Superior temporal gyrus (tissue), 1 donor: ENCODE measurements around the gene NTNG1.

Experiments used
- DNase-seq: peaks from one replicate; pipeline ENCODE4 v3.0.0-alpha.2; 2016; ENCODE audit errors: extremely low spot score

Gene NTNG1

GRCh38 chr1:107451715-107452114, 310.9 kb downstream of the NTNG1 start:
- no peak for DNase-seq

- no peak for DNase-seq
These were observed 314.0 kb downstream of the NTNG1 start for GRCh38 chr1:107454791-107455190.

- DNase-seq = no peak
These were observed 317.1 kb downstream of the NTNG1 start for GRCh38 chr1:107457989-107458388.

GRCh38 chr1:107459204-107459904, 318.5 kb downstream of the NTNG1 start:
- DNase-seq = no peak

- no peak for DNase-seq
These were observed 319.2 kb downstream of the NTNG1 start for GRCh38 chr1:107460035-107460434.

GRCh38 chr1:107464827-107465226, 324.0 kb downstream of the NTNG1 start:
- no peak for DNase-seq

GRCh38 chr1:107467286-107467685, 326.4 kb downstream of the NTNG1 start:
- DNase-seq = no peak

- no peak for DNase-seq
These were observed 327.0 kb downstream of the NTNG1 start for GRCh38 chr1:107467811-107468210.

GRCh38 chr1:107473065-107473464, 332.2 kb downstream of the NTNG1 start:
- DNase-seq = no peak

GRCh38 chr1:107474877-107475612, 334.2 kb downstream of the NTNG1 start:
- DNase-seq = no peak

- no peak for DNase-seq
These were observed 336.4 kb downstream of the NTNG1 start for GRCh38 chr1:107477233-107477632.

- DNase-seq = no peak
These were observed 339.1 kb downstream of the NTNG1 start for GRCh38 chr1:107479865-107480350.

GRCh38 chr1:107480548-107481415, 339.9 kb downstream of the NTNG1 start:
- no peak for DNase-seq

- no peak for DNase-seq
These were observed 341.0 kb downstream of the NTNG1 start for GRCh38 chr1:107481756-107482384.

- DNase-seq = no peak
These were observed 343.1 kb downstream of the NTNG1 start for GRCh38 chr1:107483949-107484348.

GRCh38 chr1:107486349-107486748, 345.5 kb downstream of the NTNG1 start:
- no peak for DNase-seq

GRCh38 chr1:107487506-107487905, 346.7 kb downstream of the NTNG1 start:
- no peak for DNase-seq

- DNase-seq = no peak
These were observed 350.7 kb downstream of the NTNG1 start for GRCh38 chr1:107491582-107491981.

GRCh38 chr1:107493111-107493716, 352.4 kb downstream of the NTNG1 start:
- no peak for DNase-seq

- no peak for DNase-seq
These were observed 353.2 kb downstream of the NTNG1 start for GRCh38 chr1:107494061-107494460.

GRCh38 chr1:107496002-107496401, 355.2 kb downstream of the NTNG1 start:
- no peak for DNase-seq
